HG03558 (cell line): ENCODE data around the gene LSM4.
"Not testable (repeated sequence)": the region's sequence is repeated elsewhere in the genome, so short reads cannot be mapped to it uniquely, and the experiment has no call there.

ENCODE experiments used
- ATAC-seq: cut with Tn5 transposase; IDR thresholded peaks from one replicate; pipeline ENCODE4 v1.9.1; 2021; ENCODE audit warnings: moderate number of reproducible peaks; ENCODE audit not compliant: unreplicated experiment; ENCODE audit errors: extremely low read depth

Gene LSM4

GRCh38 chr19:18342090-18342632 lies 19.3 kb upstream of the LSM4 start:
- ATAC-seq, result no peak

- no peak for ATAC-seq
Measured at GRCh38 chr19:18340990-18341868, 18.4 kb upstream of the LSM4 start.

- ATAC-seq, result no peak
Measured at GRCh38 chr19:18340190-18340989, 17.5 kb upstream of the LSM4 start, which contains the start of gene PGPEP1. Gene PGPEP1 (plus strand): TSS chr19:18340598. CDS start chr19:18340682, 84 bp downstream.

- no peak for ATAC-seq
Measured at GRCh38 chr19:18339723-18340122, 16.8 kb upstream of the LSM4 start.

- no peak for ATAC-seq
Measured at GRCh38 chr19:18338541-18338940, 15.7 kb upstream of the LSM4 start.

GRCh38 chr19:18336121-18336520 lies 13.2 kb upstream of the LSM4 start:
- ATAC-seq, result no peak

GRCh38 chr19:18333680-18334079 lies 10.8 kb upstream of the LSM4 start:
- ATAC-seq, result no peak

GRCh38 chr19:18332917-18333530 lies 10.1 kb upstream of the LSM4 start:
- no peak for ATAC-seq

- no peak for ATAC-seq
Measured at GRCh38 chr19:18330868-18331267, 8.0 kb upstream of the LSM4 start.

GRCh38 chr19:18329035-18329376 lies 6.1 kb upstream of the LSM4 start:
- no peak for ATAC-seq

GRCh38 chr19:18328340-18329034 lies 5.6 kb upstream of the LSM4 start:
- ATAC-seq, result peak; percentile 77

GRCh38 chr19:18326772-18327171 lies 3.9 kb upstream of the LSM4 start:
- ATAC-seq, result no peak

GRCh38 chr19:18324373-18324731 lies 1.5 kb upstream of the LSM4 start:
- not testable (repeated sequence) for ATAC-seq

GRCh38 chr19:18322318-18322758 lies 538 bp downstream of the LSM4 start:
- ATAC-seq, result no peak

- no peak for ATAC-seq
Measured at GRCh38 chr19:18321734-18322102, 1.2 kb downstream of the LSM4 start.

- no peak for ATAC-seq
Measured at GRCh38 chr19:18320865-18321733, 1.8 kb downstream of the LSM4 start.

- ATAC-seq, result no peak
Measured at GRCh38 chr19:18319591-18320135, 3.2 kb downstream of the LSM4 start.

GRCh38 chr19:18317961-18318800 lies 4.7 kb downstream of the LSM4 start:
- ATAC-seq, result no peak
